Transverse colon (tissue), 4 donors: ENCODE measurements around the gene VASN.

Source experiments
- CTCF ChIP-seq, 5 experiments: fragments of 200-600 bp in 3 of 5; fragments of 450-650 bp in 2 of 5; sonication (generic) in 3 of 5; IDR thresholded peaks; 1 replicate in 2 of 5; 2 replicates in 3 of 5; pipeline ENCODE4 v1.5.1; 2016 to 2017; ENCODE audit warnings: antibody characterized with exemption in 5 of 5, inconsistent platforms in 3 of 5, mild to moderate bottlenecking in 2 of 5, moderate library complexity in 1 of 5
- EP300 ChIP-seq: sonication (generic); formaldehyde crosslinking; IDR thresholded peaks from one replicate; pipeline ENCODE4 v1.6.1; 2017; ENCODE audit warnings: antibody characterized with exemption, low read depth
- POLR2A ChIP-seq: fragments of 450-650 bp; IDR thresholded peaks from one replicate; pipeline ENCODE4 v1.6.1; 2016; ENCODE audit warnings: antibody characterized with exemption, mild to moderate bottlenecking, moderate library complexity
- POLR2AphosphoS5 ChIP-seq, 3 donors: sonication (generic); formaldehyde crosslinking; IDR thresholded peaks; one replicate each; pipeline ENCODE4 v1.6.1; 2016; ENCODE audit warnings: antibody characterized with exemption in 3 of 3

GRCh38 chr16:4408323-4408690, 36.7 kb downstream of the VASN start:
- TF ChIP-seq EP300 (no peak), CTCF (IDR thresholded peaks at IDR 0.05) (no peak), POLR2A (no peak), POLR2AphosphoS5 (IDR thresholded peaks at IDR 0.05) (no peak)
